Prostate gland (tissue), 2 donors: ENCODE data around the gene DYNC1LI1.

Experiments used
- CTCF ChIP-seq, 4 experiments: fragments of 200-600 bp in 2 of 4; fragments of 450-650 bp in 2 of 4; sonication (generic) in 2 of 4; IDR thresholded peaks; 1 replicate in 3 of 4; 2 replicates in 1 of 4; pipeline ENCODE4 v1.5.1; 2016 to 2019; ENCODE audit warnings: antibody characterized with exemption in 4 of 4, mild to moderate bottlenecking in 2 of 4, moderate library complexity in 2 of 4
- POLR2AphosphoS5 ChIP-seq: sonication (generic); formaldehyde crosslinking; IDR thresholded peaks from one replicate; pipeline ENCODE4 v1.6.1; 2017; ENCODE audit warnings: antibody characterized with exemption

- no peak for TF ChIP-seq CTCF (IDR thresholded peaks at IDR 0.05)
- TF ChIP-seq POLR2AphosphoS5: no peak
Measured at GRCh38 chr3:32571192-32571485, 481 bp upstream of the DYNC1LI1 start.
